ENCODE data around the gene SEC61A1.

SEC61A1 gene

DNA sequence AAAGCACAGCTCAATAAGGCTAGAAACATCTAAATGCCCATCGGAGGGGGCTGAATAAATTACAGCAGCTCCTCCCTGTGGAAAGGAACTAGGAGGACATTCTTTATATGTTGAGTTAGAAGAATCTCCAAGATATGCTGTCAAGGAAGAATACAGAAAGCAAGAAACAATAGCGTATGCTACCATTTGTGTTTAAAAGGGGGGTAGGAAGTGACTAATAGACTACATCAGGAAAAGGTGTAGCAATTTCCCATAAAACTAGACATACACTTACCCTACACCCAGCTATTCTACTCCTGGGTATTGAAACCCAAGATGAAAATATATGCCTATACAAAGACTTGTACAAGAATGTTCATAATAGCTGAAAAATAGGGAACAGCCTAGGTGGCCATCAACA lies 21.6 kb downstream of the SEC61A1 start (continued):
- TF ChIP-seq YY2 (tag by site-specific recombination; IDR thresholded peaks at IDR 0.05) = no peak

DNA sequence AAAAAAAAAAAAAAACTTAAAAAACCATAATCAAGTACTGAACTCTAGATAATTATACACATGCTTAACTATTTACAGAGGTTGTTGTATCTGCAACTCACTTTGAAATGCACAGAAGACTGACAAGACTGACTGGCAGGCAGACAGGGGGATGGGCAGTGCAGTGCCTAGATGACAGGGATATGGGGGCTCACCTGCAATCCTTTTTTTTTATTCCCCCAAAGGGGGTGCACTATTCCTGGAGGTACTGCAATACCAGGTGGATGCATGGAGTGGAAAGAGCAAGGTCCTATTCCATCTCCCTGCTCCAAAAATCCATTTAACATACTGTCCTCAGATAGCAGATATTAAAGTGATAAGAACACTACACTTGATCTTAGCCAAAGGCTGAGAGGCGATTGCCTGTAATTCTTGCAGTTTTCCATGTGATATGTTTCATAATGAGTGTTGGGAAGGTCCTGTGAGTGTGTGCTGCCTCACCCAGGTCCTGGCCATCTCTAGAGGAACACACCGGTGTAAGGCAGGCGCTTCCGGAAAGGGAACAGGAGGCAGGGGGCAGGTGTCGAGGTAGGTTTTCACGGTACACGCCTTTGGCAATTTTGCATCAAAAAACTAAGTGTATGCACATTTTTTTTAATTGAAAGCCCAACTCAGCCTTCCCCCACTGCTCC lies 22.7 kb downstream of the SEC61A1 start:
- Histone ChIP-seq H3K4me3 (ENCODE audit: low read depth, low read length) (peak overlapping the region; percentile 12; the same call in 1 of the 2 replicates), H3K4me1 (ENCODE audit: control insufficient read depth, insufficient read depth, low read length) (no peaks in the 10 kb centered on the region), H3K27ac (ENCODE audit: extremely low read depth, low read depth, low read length) (no peak overlapping the region), H3K36me3 (ENCODE audit: control insufficient read depth in 2 of 2, insufficient read depth in 1 of 2, low read length in 2 of 2) (peaks cover 0 to 73% of the 10 kb centered on the region in 2 experiments; a peak in 1 of 3 replicates), H3K9me3 (ENCODE audit: control insufficient read depth, insufficient read depth, low read depth, low read length) (no peaks in the 10 kb centered on the region)
- CTCF ChIA-PET = interaction anchor here (0.6 kb wide), 3 partner anchors 21 to 1505 kb away, joined by 3 read pairs; no protein-coding TSS in a partner anchor
- POLR2A ChIA-PET = no interaction called here
- no peak for TF ChIP-seq ZFP41 (tag by site-specific recombination; IDR thresholded peaks at IDR 0.05; ENCODE audit: borderline replicate concordance)
- no peak for TF ChIP-seq ZNF341 (tag by site-specific recombination; IDR thresholded peaks at IDR 0.05; ENCODE audit: low read depth)
- no peak for TF ChIP-seq ZFP3 (tag by site-specific recombination; IDR thresholded peaks at IDR 0.05; ENCODE audit: low read depth)
- TF ChIP-seq, protein P1, sequence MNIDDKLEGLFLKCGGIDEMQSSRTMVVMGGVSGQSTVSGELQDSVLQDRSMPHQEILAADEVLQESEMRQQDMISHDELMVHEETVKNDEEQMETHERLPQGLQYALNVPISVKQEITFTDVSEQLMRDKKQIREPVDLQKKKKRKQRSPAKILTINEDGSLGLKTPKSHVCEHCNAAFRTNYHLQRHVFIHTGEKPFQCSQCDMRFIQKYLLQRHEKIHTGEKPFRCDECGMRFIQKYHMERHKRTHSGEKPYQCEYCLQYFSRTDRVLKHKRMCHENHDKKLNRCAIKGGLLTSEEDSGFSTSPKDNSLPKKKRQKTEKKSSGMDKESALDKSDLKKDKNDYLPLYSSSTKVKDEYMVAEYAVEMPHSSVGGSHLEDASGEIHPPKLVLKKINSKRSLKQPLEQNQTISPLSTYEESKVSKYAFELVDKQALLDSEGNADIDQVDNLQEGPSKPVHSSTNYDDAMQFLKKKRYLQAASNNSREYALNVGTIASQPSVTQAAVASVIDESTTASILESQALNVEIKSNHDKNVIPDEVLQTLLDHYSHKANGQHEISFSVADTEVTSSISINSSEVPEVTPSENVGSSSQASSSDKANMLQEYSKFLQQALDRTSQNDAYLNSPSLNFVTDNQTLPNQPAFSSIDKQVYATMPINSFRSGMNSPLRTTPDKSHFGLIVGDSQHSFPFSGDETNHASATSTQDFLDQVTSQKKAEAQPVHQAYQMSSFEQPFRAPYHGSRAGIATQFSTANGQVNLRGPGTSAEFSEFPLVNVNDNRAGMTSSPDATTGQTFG (tag by site-specific recombination; IDR thresholded peaks at IDR 0.05; ENCODE audit: borderline replicate concordance) = no peak
- TF ChIP-seq ZNF114 (tag by site-specific recombination; IDR thresholded peaks at IDR 0.05) = no peak
- TF ChIP-seq EGR2 (tag by site-specific recombination; IDR thresholded peaks at IDR 0.05; ENCODE audit: low read depth) = no peak
- TF ChIP-seq ZBTB1 (tag by site-specific recombination; IDR thresholded peaks at IDR 0.05) = no peak
- no peak for TF ChIP-seq ZNF670 (tag by site-specific recombination; IDR thresholded peaks at IDR 0.05; ENCODE audit: low read depth)
- TF ChIP-seq, protein P2, sequence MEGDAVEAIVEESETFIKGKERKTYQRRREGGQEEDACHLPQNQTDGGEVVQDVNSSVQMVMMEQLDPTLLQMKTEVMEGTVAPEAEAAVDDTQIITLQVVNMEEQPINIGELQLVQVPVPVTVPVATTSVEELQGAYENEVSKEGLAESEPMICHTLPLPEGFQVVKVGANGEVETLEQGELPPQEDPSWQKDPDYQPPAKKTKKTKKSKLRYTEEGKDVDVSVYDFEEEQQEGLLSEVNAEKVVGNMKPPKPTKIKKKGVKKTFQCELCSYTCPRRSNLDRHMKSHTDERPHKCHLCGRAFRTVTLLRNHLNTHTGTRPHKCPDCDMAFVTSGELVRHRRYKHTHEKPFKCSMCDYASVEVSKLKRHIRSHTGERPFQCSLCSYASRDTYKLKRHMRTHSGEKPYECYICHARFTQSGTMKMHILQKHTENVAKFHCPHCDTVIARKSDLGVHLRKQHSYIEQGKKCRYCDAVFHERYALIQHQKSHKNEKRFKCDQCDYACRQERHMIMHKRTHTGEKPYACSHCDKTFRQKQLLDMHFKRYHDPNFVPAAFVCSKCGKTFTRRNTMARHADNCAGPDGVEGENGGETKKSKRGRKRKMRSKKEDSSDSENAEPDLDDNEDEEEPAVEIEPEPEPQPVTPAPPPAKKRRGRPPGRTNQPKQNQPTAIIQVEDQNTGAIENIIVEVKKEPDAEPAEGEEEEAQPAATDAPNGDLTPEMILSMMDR (tag by site-specific recombination; IDR thresholded peaks at IDR 0.05) = no peak
- TF ChIP-seq ZNF324 (tag by site-specific recombination; IDR thresholded peaks at IDR 0.05) = no peak
- TF ChIP-seq, protein P3, sequence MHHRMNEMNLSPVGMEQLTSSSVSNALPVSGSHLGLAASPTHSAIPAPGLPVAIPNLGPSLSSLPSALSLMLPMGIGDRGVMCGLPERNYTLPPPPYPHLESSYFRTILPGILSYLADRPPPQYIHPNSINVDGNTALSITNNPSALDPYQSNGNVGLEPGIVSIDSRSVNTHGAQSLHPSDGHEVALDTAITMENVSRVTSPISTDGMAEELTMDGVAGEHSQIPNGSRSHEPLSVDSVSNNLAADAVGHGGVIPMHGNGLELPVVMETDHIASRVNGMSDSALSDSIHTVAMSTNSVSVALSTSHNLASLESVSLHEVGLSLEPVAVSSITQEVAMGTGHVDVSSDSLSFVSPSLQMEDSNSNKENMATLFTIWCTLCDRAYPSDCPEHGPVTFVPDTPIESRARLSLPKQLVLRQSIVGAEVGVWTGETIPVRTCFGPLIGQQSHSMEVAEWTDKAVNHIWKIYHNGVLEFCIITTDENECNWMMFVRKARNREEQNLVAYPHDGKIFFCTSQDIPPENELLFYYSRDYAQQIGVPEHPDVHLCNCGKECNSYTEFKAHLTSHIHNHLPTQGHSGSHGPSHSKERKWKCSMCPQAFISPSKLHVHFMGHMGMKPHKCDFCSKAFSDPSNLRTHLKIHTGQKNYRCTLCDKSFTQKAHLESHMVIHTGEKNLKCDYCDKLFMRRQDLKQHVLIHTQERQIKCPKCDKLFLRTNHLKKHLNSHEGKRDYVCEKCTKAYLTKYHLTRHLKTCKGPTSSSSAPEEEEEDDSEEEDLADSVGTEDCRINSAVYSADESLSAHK (tag by site-specific recombination; IDR thresholded peaks at IDR 0.05) = no peak
- TF ChIP-seq ZNF366 (tag by site-specific recombination; conservative IDR thresholded peaks at IDR 0.05) = no peak
- no peak for TF ChIP-seq HOXA7 (CRISPR knock-in tag; IDR thresholded peaks at IDR 0.05; ENCODE audit: borderline replicate concordance)
- no peak for TF ChIP-seq SALL2 (tag by site-specific recombination; IDR thresholded peaks at IDR 0.05; ENCODE audit: borderline replicate concordance)
